Fibroblast of pulmonary artery (primary cell): ENCODE measurements around the gene PTPN14.
A peak's percentile ranks its signal among the peaks of the same experiment; 100 is the strongest.

Experiments
- DNase-seq: peaks from one replicate; pipeline ENCODE4 v3.0.0-alpha.2; 2010; ENCODE audit warnings: low read depth
- H3K4me3 ChIP-seq: replicated peaks from 2 replicates; pipeline ENCODE4 v1.5.1; 2011; ENCODE audit warnings: low read depth, mild to moderate bottlenecking, control low read depth, low read length, moderate library complexity
- CTCF ChIP-seq: IDR thresholded peaks from 2 replicates; pipeline ENCODE4 v1.5.1; 2011; ENCODE audit warnings: mild to moderate bottlenecking, control low read depth, low read length, inconsistent platforms; ENCODE audit errors: missing control alignments

PTPN14 gene

GRCh38 chr1:214416858-214417257, 134.5 kb downstream of the PTPN14 start:
- no peak overlapping the region for H3K4me3 ChIP-seq

GRCh38 chr1:214416417-214416816, 135.0 kb downstream of the PTPN14 start:
- peak; percentile 80 for DNase-seq
- H3K4me3 ChIP-seq = no peak overlapping the region
- no peak for TF ChIP-seq CTCF

More at GRCh38 chr1:214416858-214417257, 134.5 kb downstream of the PTPN14 start:
- no peak for TF ChIP-seq CTCF
- DNase-seq = no peak

GRCh38 chr1:214415131-214415530, 136.3 kb downstream of the PTPN14 start:
- no peak overlapping the region for H3K4me3 ChIP-seq
- TF ChIP-seq CTCF = no peak
- DNase-seq = no peak

GRCh38 chr1:214414691-214415090, 136.7 kb downstream of the PTPN14 start:
- TF ChIP-seq CTCF = no peak
- no peak for DNase-seq
- H3K4me3 ChIP-seq = no peak overlapping the region

- TF ChIP-seq CTCF = no peak
- H3K4me3 ChIP-seq = no peak overlapping the region
- DNase-seq = no peak
Observed at GRCh38 chr1:214413315-214413714, 138.1 kb downstream of the PTPN14 start.

- peak; percentile 50 for DNase-seq
- TF ChIP-seq CTCF = no peak
- no peak overlapping the region for H3K4me3 ChIP-seq
Observed at GRCh38 chr1:214404571-214405213, 146.7 kb downstream of the PTPN14 start.

GRCh38 chr1:214404154-214404553, 147.2 kb downstream of the PTPN14 start:
- DNase-seq = peak; percentile 71
- no peak for TF ChIP-seq CTCF
- H3K4me3 ChIP-seq = no peak overlapping the region
